IMR-90 (cell line): Measurements from ENCODE around the gene LGMN. TPM values are rescaled to one million over a fixed set of nuclear protein-coding genes. Genes with fewer than 3 reads are reported as not detected.

Experiments used
- ATAC-seq: fragments of 200-7000 bp; cut with Tn5 transposase; 2 replicates; pipeline ENCODE4 v1.9.1; 2020; ENCODE audit warnings: low read depth, mild to moderate bottlenecking, moderate library complexity
- BruUV-seq: library from RNA; stranded (reverse); fragments of 400-500 nt; replicated peaks from 2 replicates; lab custom pipeline; 2021; lab: Mats Ljungman, UMichigan
- CTCF ChIA-PET: fragments of 300-600 bp; formaldehyde crosslinking; extraction: SDS; loops from one replicate; lab custom pipeline; 2021; ENCODE audit warnings: antibody characterized with exemption; lab: Yijun Ruan, JAX
- POLR2A ChIA-PET: fragments of 300-600 bp; sonication (Branson Sonifier 250); formaldehyde crosslinking; loops from one replicate; lab custom pipeline; 2022; ENCODE audit warnings: antibody characterized with exemption; ENCODE audit not compliant: unreplicated experiment; lab: Charles Lee
- DNase-seq: peaks from one replicate; pipeline ENCODE4 v3.0.0; 2013
- H2AFZ ChIP-seq: replicated peaks from 2 replicates; pipeline ENCODE3; 2013; ENCODE audit warnings: low read length, mild to moderate bottlenecking; ENCODE audit not compliant: poor library complexity
- H2AK5ac ChIP-seq: 2 replicates; pipeline ENCODE4 v1.6.1; 2013; ENCODE audit warnings: low read depth, low read length, inconsistent platforms
- H2AK9ac ChIP-seq: replicated peaks from 2 replicates; pipeline ENCODE3; 2013; ENCODE audit warnings: mild to moderate bottlenecking, low read depth, low read length, moderate library complexity; ENCODE audit not compliant: poor library complexity
- H2BK120ac ChIP-seq: 2 replicates; pipeline ENCODE4 v1.6.1; 2013; ENCODE audit warnings: low read depth, low read length, inconsistent platforms
- H2BK15ac ChIP-seq: 3 replicates; pipeline ENCODE4 v1.6.1; 2013; ENCODE audit warnings: low read depth, low read length, inconsistent platforms
- H2BK20ac ChIP-seq: 2 replicates; pipeline ENCODE4 v1.6.1; 2013; ENCODE audit warnings: low read depth, mild to moderate bottlenecking, inconsistent platforms, low read length, moderate library complexity
- H2BK5ac ChIP-seq: 2 replicates; pipeline ENCODE4 v1.6.1; 2013; ENCODE audit warnings: mild to moderate bottlenecking, low read depth, low read length, inconsistent platforms; ENCODE audit not compliant: poor library complexity, severe bottlenecking
- H3K14ac ChIP-seq: replicated peaks from 2 replicates; pipeline ENCODE4 v1.6.1; 2013; ENCODE audit warnings: low read depth, low read length, inconsistent platforms
- H3K18ac ChIP-seq: 2 replicates; pipeline ENCODE4 v1.6.1; 2013; ENCODE audit warnings: low read depth, low read length, control low read depth
- H3K23ac ChIP-seq: 2 replicates; pipeline ENCODE4 v1.6.1; 2013; ENCODE audit warnings: low read depth, low read length, inconsistent platforms
- H3K27ac ChIP-seq: 2 replicates; pipeline ENCODE4 v1.5.1; 2013; ENCODE audit warnings: mild to moderate bottlenecking, control low read depth, low read length; ENCODE audit not compliant: insufficient read depth
- H3K27me3 ChIP-seq: 2 replicates; pipeline ENCODE4 v1.6.1; 2013; ENCODE audit warnings: low read length; ENCODE audit not compliant: control insufficient read depth, insufficient read depth
- H3K36me3 ChIP-seq: 2 replicates; pipeline ENCODE4 v1.6.1; 2013; ENCODE audit warnings: low read length, mixed read lengths; ENCODE audit not compliant: control insufficient read depth, insufficient read depth
- H3K4ac ChIP-seq: 2 replicates; pipeline ENCODE4 v1.6.1; 2013; ENCODE audit warnings: low read depth, low read length, inconsistent platforms
- H3K4me1 ChIP-seq: 2 replicates; pipeline ENCODE4 v1.6.1; 2013; ENCODE audit warnings: low read length, mixed read lengths; ENCODE audit not compliant: control insufficient read depth, insufficient read depth
- H3K4me2 ChIP-seq: 2 replicates; pipeline ENCODE4 v1.6.1; 2013; ENCODE audit warnings: low read depth, mild to moderate bottlenecking, control low read depth, low read length, moderate library complexity
- H3K4me3 ChIP-seq: 2 replicates; pipeline ENCODE4 v1.5.1; 2013; ENCODE audit warnings: low read depth, mild to moderate bottlenecking, control low read depth, low read length, moderate library complexity; ENCODE audit not compliant: insufficient read depth
- H3K56ac ChIP-seq: 2 replicates; pipeline ENCODE4 v1.6.1; 2013; ENCODE audit warnings: low read length, inconsistent platforms; ENCODE audit not compliant: insufficient read depth; ENCODE audit errors: extremely low read depth
- H3K79me1 ChIP-seq, 2 experiments: 2 replicates each; pipeline ENCODE4 v1.6.1; 2013; ENCODE audit warnings: low read length in 2 of 2, inconsistent platforms in 1 of 2, low read depth in 1 of 2
- H3K9ac ChIP-seq: 2 replicates; pipeline ENCODE4 v1.6.1; 2013; ENCODE audit warnings: low read depth, low read length, control low read depth
- H3K9me1 ChIP-seq: 2 replicates; pipeline ENCODE4 v1.6.1; 2013; ENCODE audit warnings: low read length, inconsistent platforms; ENCODE audit not compliant: insufficient read depth
- H3K9me3 ChIP-seq: 2 replicates; pipeline ENCODE4 v1.6.1; 2013; ENCODE audit warnings: low read length; ENCODE audit not compliant: control insufficient read depth, insufficient read depth
- H4K20me1 ChIP-seq: 2 replicates; pipeline ENCODE4 v1.6.1; 2013; ENCODE audit warnings: low read length, inconsistent platforms; ENCODE audit not compliant: insufficient read depth
- H4K5ac ChIP-seq: 2 replicates; pipeline ENCODE4 v1.6.1; 2013; ENCODE audit warnings: mild to moderate bottlenecking, low read depth, low read length, control low read depth
- H4K8ac ChIP-seq, 2 experiments: 2 replicates each; pipeline ENCODE4 v1.6.1; 2013; ENCODE audit warnings: low read depth in 2 of 2, low read length in 2 of 2, control low read depth in 1 of 2, inconsistent platforms in 1 of 2
- H4K91ac ChIP-seq: 2 replicates; pipeline ENCODE4 v1.6.1; 2013; ENCODE audit warnings: low read depth, low read length, inconsistent platforms; ENCODE audit not compliant: insufficient read depth
- BHLHE40 ChIP-seq: fragments of 150-350 bp; IDR thresholded peaks from 2 replicates; pipeline ENCODE4 v1.6.1; 2016; ENCODE audit warnings: mild to moderate bottlenecking, low read depth, low read length
- CHD1 ChIP-seq: IDR thresholded peaks from 2 replicates; pipeline ENCODE4 v1.6.1; 2012; ENCODE audit warnings: low read depth, low read length, improper control_type of control experiment
- ELK1 ChIP-seq: fragments of 150-350 bp; IDR thresholded peaks from 2 replicates; pipeline ENCODE4 v1.6.1; 2016; ENCODE audit warnings: low read depth, mild to moderate bottlenecking, low read length, moderate library complexity, borderline replicate concordance
- MAFK ChIP-seq: IDR thresholded peaks from 2 replicates; pipeline ENCODE4 v1.6.1; 2012; ENCODE audit warnings: low read depth, low read length, improper control_type of control experiment
- NFE2L2 ChIP-seq: fragments of 150-350 bp; IDR thresholded peaks from 2 replicates; pipeline ENCODE4 v1.6.1; 2016; ENCODE audit warnings: low read depth, mild to moderate bottlenecking, low read length
- RAD21 ChIP-seq: IDR thresholded peaks from 2 replicates; pipeline ENCODE4 v1.6.1; 2012; ENCODE audit warnings: low read length, improper control_type of control experiment
- WGBS, 2 experiments: methylation state at CpG; one replicate each; pipeline versions ENCODE4 v1.1.5 to v1.1.7; 2013; ENCODE audit warnings: missing lambda C conversion rate in 2 of 2; ENCODE audit not compliant: insufficient read length in 1 of 2; ENCODE audit errors: extremely low coverage in 2 of 2; 5-methylcytosine and 5-hydroxymethylcytosine counted together
- dilution Hi-C: fragments of 300-500 bp; cut with HindIII; formaldehyde crosslinking; loops from one replicate; pipeline ENCODE4 v1.14.3; 2018; ENCODE audit warnings: low sequenced_read_pairs; ENCODE audit not compliant: unreplicated experiment
- in situ Hi-C: fragments of 300-500 bp; cut with MboI; formaldehyde crosslinking; loops from 3 replicates; pipeline ENCODE4 v1.14.3; 2019; ENCODE audit warnings: low sequenced_read_pairs, inconsistent platforms, mixed read lengths
- intact Hi-C: fragments of 100-400 bp; cut with micrococcal nuclease; formaldehyde crosslinking; loops from 2 replicates; pipeline ENCODE4 v1.10.0; 2022
- polyA plus RNA-seq, 3 experiments: library from polyadenylated mRNA; depleted of rRNA; stranded (reverse); fragments of >200 nt; gene quantifications; 2 replicates each; pipeline ENCODE4 v1.2.3, GENCODE V29; 2012; ENCODE audit warnings: low replicate concordance in 1 of 3
- total RNA-seq: library from RNA; depleted of rRNA; stranded (reverse); fragments of >200 nt; gene quantifications from 2 replicates; pipeline ENCODE4 v1.2.3, GENCODE V29; 2012

The LGMN gene
- total and polyA plus RNA-seq, 2 of the 4 experiments (the other 2 are of a cell fraction) = 19.2 to 39.3 TPM

GRCh38 chr14:92709340-92710000, 39.0 kb downstream of the LGMN start:
- no peak overlapping the region for H3K4me3 ChIP-seq
- POLR2A ChIA-PET = no interaction called here
- peak overlapping the region; percentile 35; the same call in 1 of the 2 replicates for H2AK5ac ChIP-seq
- dilution Hi-C loops = no loop called here
- no peaks in the 10 kb centered on the region for H4K20me1 ChIP-seq
- peak overlapping the region; percentile 84 for H2BK20ac ChIP-seq
- no peak overlapping the region; the same call in 1 of the 2 replicates for H3K56ac ChIP-seq
- peak overlapping the region; percentile 62; the same call in 1 of the 2 replicates for H3K27ac ChIP-seq
- peak overlapping the region; percentile 72 for H2BK120ac ChIP-seq
- TF ChIP-seq RAD21 (no peak), MAFK (no peak), ELK1 (no peak), BHLHE40 (no peak), NFE2L2 (no peak), CHD1 (no peak)
- H3K18ac ChIP-seq = peak overlapping the region; percentile 39; the same call in 1 of the 2 replicates
- peak overlapping the region; percentile 25 for H2BK5ac ChIP-seq
- no TSS peak for BruUV-seq
- H3K14ac ChIP-seq = 0 out of 2 replicates have a peak overlapping the region, but pooled peaks have one; percentile 9
- H3K79me1 ChIP-seq = no peaks in the 10 kb centered on the region
- H2AFZ ChIP-seq = peak overlapping the region; percentile 55
- CTCF ChIA-PET = no interaction called here
- H3K9me3 ChIP-seq = no peaks in the 10 kb centered on the region
- no peak overlapping the region for H3K9ac ChIP-seq
- intact Hi-C loops = loop anchor here (5.0 kb wide), 1 partner anchor 38 kb away; the partner anchor contains the start of gene LGMN
- H3K36me3 ChIP-seq = no peaks in the 10 kb centered on the region
- peak overlapping the region; percentile 90 for H4K91ac ChIP-seq
- peak overlapping the region; percentile 63; the same call in 1 of the 3 replicates for H2BK15ac ChIP-seq
- peaks cover 8% of the 10 kb centered on the region for H3K4me1 ChIP-seq
- no CpG with 5 or more reads among the region's 13 CpGs for WGBS, 2 experiments
- H3K23ac ChIP-seq = 0 out of 2 replicates have a peak overlapping the region, but pooled peaks have one; percentile 4
- H4K5ac ChIP-seq = peak overlapping the region; percentile 25; the same call in 1 of the 2 replicates
- ATAC-seq = no peak
- H3K4ac ChIP-seq = peak overlapping the region; percentile 75
- DNase-seq = no peak
- H2AK9ac ChIP-seq = peak overlapping the region; percentile 81
- peak overlapping the region; percentile 4 to 55; a peak in 2 of 4 replicates for H4K8ac ChIP-seq
- H3K9me1 ChIP-seq = peaks cover 13% of the 10 kb centered on the region
- H3K4me2 ChIP-seq = no peak overlapping the region
- in situ Hi-C loops = no loop called here
- H3K27me3 ChIP-seq = no peaks in the 10 kb centered on the region
